Breast epithelium (tissue), 4 donors: ENCODE results near the gene GDAP1L1. TPM values are rescaled to one million over a fixed set of nuclear protein-coding genes. Genes with fewer than 3 reads are reported as not detected.

ENCODE experiments used
- DNase-seq, 2 donors: peaks; one replicate each; pipeline ENCODE4 v3.0.0-alpha.2; 2019; ENCODE audit warnings: low spot score in 2 of 2
- H3K27ac ChIP-seq, 2 donors: fragments of 200-600 bp; sonication (generic) in 1 of 2; one replicate each; pipeline ENCODE4 v1.5.1; 2016 to 2019; ENCODE audit warnings: mild to moderate bottlenecking in 1 of 2
- H3K27me3 ChIP-seq, 2 donors: fragments of 200-600 bp; sonication (generic) in 1 of 2; one replicate each; pipeline versions ENCODE4 v1.5.1 to v1.6.0; 2017 to 2019; ENCODE audit warnings: control low read depth in 1 of 2, mild to moderate bottlenecking in 1 of 2
- H3K36me3 ChIP-seq: fragments of 200-600 bp; one replicate; pipeline ENCODE4 v1.5.1; 2019
- H3K4me1 ChIP-seq, 2 donors: fragments of 200-600 bp; sonication (generic); one replicate each; pipeline ENCODE4 v1.5.1; 2016 to 2019; ENCODE audit warnings: control low read depth in 1 of 2
- H3K4me3 ChIP-seq, 3 donors: fragments of 200-600 bp; sonication (generic); 1 replicate in 2 of 3; 2 replicates in 1 of 3; pipeline ENCODE4 v1.5.1; 2016 to 2019; ENCODE audit warnings: mild to moderate bottlenecking in 3 of 3, moderate library complexity in 2 of 3
- H3K9me3 ChIP-seq, 2 donors: fragments of 200-600 bp; sonication (generic) in 1 of 2; one replicate each; pipeline ENCODE4 v1.5.1; 2016 to 2019; ENCODE audit warnings: control low read depth in 1 of 2
- POLR2A ChIP-seq: fragments of 450-650 bp; IDR thresholded peaks from one replicate; pipeline ENCODE4 v1.6.1; 2016; ENCODE audit warnings: antibody characterized with exemption, mild to moderate bottlenecking, moderate library complexity
- POLR2AphosphoS5 ChIP-seq, 3 donors: sonication (generic); formaldehyde crosslinking; IDR thresholded peaks; one replicate each; pipeline ENCODE4 v1.6.1; 2017; ENCODE audit warnings: antibody characterized with exemption in 3 of 3
- intact Hi-C: fragments of 100-400 bp; cut with DNase I; formaldehyde crosslinking; loops from one replicate; pipeline ENCODE4 v1.15.1; 2023; ENCODE audit warnings: low total_unique reads
- total RNA-seq, 3 donors: library from RNA; depleted of rRNA; stranded (reverse); fragments of >200 nt; gene quantifications; one replicate each; pipeline ENCODE4 v1.1.0, GENCODE V29; 2016
- TF ChIP-seq, protein P1 (sequence below), 3 donors: fragments of 450-650 bp; IDR thresholded peaks; one replicate each; pipeline ENCODE4 v1.5.1; 2016 to 2017; ENCODE audit warnings: antibody characterized with exemption in 3 of 3, mild to moderate bottlenecking in 3 of 3, moderate library complexity in 3 of 3

The GDAP1L1 gene
- total RNA-seq, 3 donors from 2014 or later = not detected

DNA sequence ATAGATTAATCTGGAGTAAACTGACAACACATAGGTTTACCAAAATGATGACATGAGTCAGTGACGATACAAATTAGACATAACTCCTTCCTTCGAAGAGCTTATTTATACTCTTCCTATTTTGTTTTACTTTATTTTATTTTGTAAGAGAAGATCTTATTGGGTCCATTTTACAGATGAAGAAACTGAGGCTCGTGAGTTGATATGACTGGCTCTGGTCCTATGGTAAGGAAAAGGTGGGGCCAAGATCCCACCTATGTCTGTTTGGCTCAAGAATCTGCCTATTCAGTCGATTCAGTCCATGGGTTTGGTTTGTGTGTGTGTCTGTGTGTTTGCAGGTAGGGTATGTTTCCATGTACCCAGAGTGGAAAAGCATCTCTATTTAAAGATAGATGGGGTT is 81.3 kb downstream of the GDAP1L1 start:
- Histone ChIP-seq H3K27me3 (peaks cover 0 to 6% of the 10 kb centered on the region in 2 donors), H3K27ac (no peak overlapping the region), H3K9me3 (no peaks in the 10 kb centered on the region), H3K36me3 (no peaks in the 10 kb centered on the region), H3K4me1 (no peaks in the 10 kb centered on the region), H3K4me3 (no peak overlapping the region)
- no peak for DNase-seq
- intact Hi-C loops = no loop called here
- TF ChIP-seq POLR2AphosphoS5 (IDR thresholded peaks at IDR 0.05) = no peak
- TF ChIP-seq, protein P1, sequence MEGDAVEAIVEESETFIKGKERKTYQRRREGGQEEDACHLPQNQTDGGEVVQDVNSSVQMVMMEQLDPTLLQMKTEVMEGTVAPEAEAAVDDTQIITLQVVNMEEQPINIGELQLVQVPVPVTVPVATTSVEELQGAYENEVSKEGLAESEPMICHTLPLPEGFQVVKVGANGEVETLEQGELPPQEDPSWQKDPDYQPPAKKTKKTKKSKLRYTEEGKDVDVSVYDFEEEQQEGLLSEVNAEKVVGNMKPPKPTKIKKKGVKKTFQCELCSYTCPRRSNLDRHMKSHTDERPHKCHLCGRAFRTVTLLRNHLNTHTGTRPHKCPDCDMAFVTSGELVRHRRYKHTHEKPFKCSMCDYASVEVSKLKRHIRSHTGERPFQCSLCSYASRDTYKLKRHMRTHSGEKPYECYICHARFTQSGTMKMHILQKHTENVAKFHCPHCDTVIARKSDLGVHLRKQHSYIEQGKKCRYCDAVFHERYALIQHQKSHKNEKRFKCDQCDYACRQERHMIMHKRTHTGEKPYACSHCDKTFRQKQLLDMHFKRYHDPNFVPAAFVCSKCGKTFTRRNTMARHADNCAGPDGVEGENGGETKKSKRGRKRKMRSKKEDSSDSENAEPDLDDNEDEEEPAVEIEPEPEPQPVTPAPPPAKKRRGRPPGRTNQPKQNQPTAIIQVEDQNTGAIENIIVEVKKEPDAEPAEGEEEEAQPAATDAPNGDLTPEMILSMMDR (IDR thresholded peaks at IDR 0.05) = no peak
- TF ChIP-seq POLR2A = no peak

Other genes with a start within 250 kb of the GDAP1L1 start
- gene JPH2, start 60.1 kb upstream of the GDAP1L1 start, total RNA-seq = 10 to 100 TPM in 2 of 3 donors, 1 to 10 TPM in 1; 9.3 to 16.4 (median 16.2) TPM
- 10 to 100 TPM; 59.6 to 73.8 (median 67.2) TPM for gene OSER1, start 36.5 kb upstream of the GDAP1L1 start, total RNA-seq
- 10 to 100 TPM in 1 of 3 donors, 1 to 10 TPM in 2; 8.8 to 17.0 (median 9.2) TPM for gene FITM2, start 63.9 kb downstream of the GDAP1L1 start, total RNA-seq
- gene R3HDML, start 89.7 kb downstream of the GDAP1L1 start, total RNA-seq = not detected
- 1 to 10 TPM in 1 of 3 donors, not detected in 2; 1.6 TPM for gene HNF4A, start 108.4 kb downstream of the GDAP1L1 start, total RNA-seq
- gene TTPAL, start 228.6 kb downstream of the GDAP1L1 start, total RNA-seq = 10 to 100 TPM; 13.5 to 40.8 (median 14.7) TPM